IMR-90 (cell line): ENCODE measurements around the gene GARS1. TPM values are rescaled to one million over a fixed set of nuclear protein-coding genes. Genes with fewer than 3 reads are reported as not detected.

Source experiments
- ATAC-seq: fragments of 200-7000 bp; cut with Tn5 transposase; 2 replicates; pipeline ENCODE4 v1.9.1; 2020; ENCODE audit warnings: low read depth, mild to moderate bottlenecking, moderate library complexity
- BruUV-seq: library from RNA; stranded (reverse); fragments of 400-500 nt; replicated peaks from 2 replicates; lab custom pipeline; 2021; lab: Mats Ljungman, UMichigan
- CTCF ChIA-PET: fragments of 300-600 bp; formaldehyde crosslinking; extraction: SDS; loops from one replicate; lab custom pipeline; 2021; ENCODE audit warnings: antibody characterized with exemption; lab: Yijun Ruan, JAX
- POLR2A ChIA-PET: fragments of 300-600 bp; sonication (Branson Sonifier 250); formaldehyde crosslinking; loops from one replicate; lab custom pipeline; 2022; ENCODE audit warnings: antibody characterized with exemption; ENCODE audit not compliant: unreplicated experiment; lab: Charles Lee
- DNase-seq: peaks from one replicate; pipeline ENCODE4 v3.0.0; 2013
- H2AFZ ChIP-seq: replicated peaks from 2 replicates; pipeline ENCODE3; 2013; ENCODE audit warnings: low read length, mild to moderate bottlenecking; ENCODE audit not compliant: poor library complexity
- H2AK5ac ChIP-seq: 2 replicates; pipeline ENCODE4 v1.6.1; 2013; ENCODE audit warnings: low read depth, low read length, inconsistent platforms
- H2AK9ac ChIP-seq: replicated peaks from 2 replicates; pipeline ENCODE3; 2013; ENCODE audit warnings: mild to moderate bottlenecking, low read depth, low read length, moderate library complexity; ENCODE audit not compliant: poor library complexity
- H2BK120ac ChIP-seq: 2 replicates; pipeline ENCODE4 v1.6.1; 2013; ENCODE audit warnings: low read depth, low read length, inconsistent platforms
- H2BK15ac ChIP-seq: 3 replicates; pipeline ENCODE4 v1.6.1; 2013; ENCODE audit warnings: low read depth, low read length, inconsistent platforms
- H2BK20ac ChIP-seq: 2 replicates; pipeline ENCODE4 v1.6.1; 2013; ENCODE audit warnings: low read depth, mild to moderate bottlenecking, inconsistent platforms, low read length, moderate library complexity
- H2BK5ac ChIP-seq: 2 replicates; pipeline ENCODE4 v1.6.1; 2013; ENCODE audit warnings: mild to moderate bottlenecking, low read depth, low read length, inconsistent platforms; ENCODE audit not compliant: poor library complexity, severe bottlenecking
- H3K14ac ChIP-seq: replicated peaks from 2 replicates; pipeline ENCODE4 v1.6.1; 2013; ENCODE audit warnings: low read depth, low read length, inconsistent platforms
- H3K18ac ChIP-seq: 2 replicates; pipeline ENCODE4 v1.6.1; 2013; ENCODE audit warnings: low read depth, low read length, control low read depth
- H3K23ac ChIP-seq: 2 replicates; pipeline ENCODE4 v1.6.1; 2013; ENCODE audit warnings: low read depth, low read length, inconsistent platforms
- H3K27ac ChIP-seq: 2 replicates; pipeline ENCODE4 v1.5.1; 2013; ENCODE audit warnings: mild to moderate bottlenecking, control low read depth, low read length; ENCODE audit not compliant: insufficient read depth
- H3K27me3 ChIP-seq: 2 replicates; pipeline ENCODE4 v1.6.1; 2013; ENCODE audit warnings: low read length; ENCODE audit not compliant: control insufficient read depth, insufficient read depth
- H3K36me3 ChIP-seq: 2 replicates; pipeline ENCODE4 v1.6.1; 2013; ENCODE audit warnings: low read length, mixed read lengths; ENCODE audit not compliant: control insufficient read depth, insufficient read depth
- H3K4ac ChIP-seq: 2 replicates; pipeline ENCODE4 v1.6.1; 2013; ENCODE audit warnings: low read depth, low read length, inconsistent platforms
- H3K4me1 ChIP-seq: 2 replicates; pipeline ENCODE4 v1.6.1; 2013; ENCODE audit warnings: low read length, mixed read lengths; ENCODE audit not compliant: control insufficient read depth, insufficient read depth
- H3K4me2 ChIP-seq: 2 replicates; pipeline ENCODE4 v1.6.1; 2013; ENCODE audit warnings: low read depth, mild to moderate bottlenecking, control low read depth, low read length, moderate library complexity
- H3K4me3 ChIP-seq: 2 replicates; pipeline ENCODE4 v1.5.1; 2013; ENCODE audit warnings: low read depth, mild to moderate bottlenecking, control low read depth, low read length, moderate library complexity; ENCODE audit not compliant: insufficient read depth
- H3K56ac ChIP-seq: 2 replicates; pipeline ENCODE4 v1.6.1; 2013; ENCODE audit warnings: low read length, inconsistent platforms; ENCODE audit not compliant: insufficient read depth; ENCODE audit errors: extremely low read depth
- H3K79me1 ChIP-seq, 2 experiments: 2 replicates each; pipeline ENCODE4 v1.6.1; 2013; ENCODE audit warnings: low read length in 2 of 2, inconsistent platforms in 1 of 2, low read depth in 1 of 2
- H3K9ac ChIP-seq: 2 replicates; pipeline ENCODE4 v1.6.1; 2013; ENCODE audit warnings: low read depth, low read length, control low read depth
- H3K9me1 ChIP-seq: 2 replicates; pipeline ENCODE4 v1.6.1; 2013; ENCODE audit warnings: low read length, inconsistent platforms; ENCODE audit not compliant: insufficient read depth
- H3K9me3 ChIP-seq: 2 replicates; pipeline ENCODE4 v1.6.1; 2013; ENCODE audit warnings: low read length; ENCODE audit not compliant: control insufficient read depth, insufficient read depth
- H4K20me1 ChIP-seq: 2 replicates; pipeline ENCODE4 v1.6.1; 2013; ENCODE audit warnings: low read length, inconsistent platforms; ENCODE audit not compliant: insufficient read depth
- H4K5ac ChIP-seq: 2 replicates; pipeline ENCODE4 v1.6.1; 2013; ENCODE audit warnings: mild to moderate bottlenecking, low read depth, low read length, control low read depth
- H4K8ac ChIP-seq, 2 experiments: 2 replicates each; pipeline ENCODE4 v1.6.1; 2013; ENCODE audit warnings: low read depth in 2 of 2, low read length in 2 of 2, control low read depth in 1 of 2, inconsistent platforms in 1 of 2
- H4K91ac ChIP-seq: 2 replicates; pipeline ENCODE4 v1.6.1; 2013; ENCODE audit warnings: low read depth, low read length, inconsistent platforms; ENCODE audit not compliant: insufficient read depth
- BHLHE40 ChIP-seq: fragments of 150-350 bp; IDR thresholded peaks from 2 replicates; pipeline ENCODE4 v1.6.1; 2016; ENCODE audit warnings: mild to moderate bottlenecking, low read depth, low read length
- CEBPB ChIP-seq: IDR thresholded peaks from 2 replicates; pipeline ENCODE4 v1.6.1; 2012; ENCODE audit warnings: low read depth, low read length, improper control_type of control experiment
- CHD1 ChIP-seq: IDR thresholded peaks from 2 replicates; pipeline ENCODE4 v1.6.1; 2012; ENCODE audit warnings: low read depth, low read length, improper control_type of control experiment
- FOS ChIP-seq: fragments of 150-350 bp; IDR thresholded peaks from 2 replicates; pipeline ENCODE4 v1.6.1; 2016; ENCODE audit warnings: low read depth, low read length
- MAFK ChIP-seq: IDR thresholded peaks from 2 replicates; pipeline ENCODE4 v1.6.1; 2012; ENCODE audit warnings: low read depth, low read length, improper control_type of control experiment
- MAZ ChIP-seq: IDR thresholded peaks from 2 replicates; pipeline ENCODE4 v1.6.1; 2012; ENCODE audit warnings: low read depth, mild to moderate bottlenecking, low read length, improper control_type of control experiment, moderate library complexity, borderline replicate concordance
- MXI1 ChIP-seq: IDR thresholded peaks from 2 replicates; pipeline ENCODE4 v1.6.1; 2012; ENCODE audit warnings: low read depth, mild to moderate bottlenecking, low read length, moderate library complexity, borderline replicate concordance
- NFE2L2 ChIP-seq: fragments of 150-350 bp; IDR thresholded peaks from 2 replicates; pipeline ENCODE4 v1.6.1; 2016; ENCODE audit warnings: low read depth, mild to moderate bottlenecking, low read length
- POLR2A ChIP-seq: IDR thresholded peaks from 2 replicates; pipeline ENCODE4 v1.6.1; 2012; ENCODE audit warnings: mild to moderate bottlenecking, low read depth, low read length
- RAD21 ChIP-seq: IDR thresholded peaks from 2 replicates; pipeline ENCODE4 v1.6.1; 2012; ENCODE audit warnings: low read length, improper control_type of control experiment
- RCOR1 ChIP-seq: IDR thresholded peaks from 2 replicates; pipeline ENCODE4 v1.6.1; 2012; ENCODE audit warnings: mild to moderate bottlenecking, low read length, improper control_type of control experiment; ENCODE audit not compliant: insufficient replicate concordance
- RFX5 ChIP-seq: IDR thresholded peaks from 2 replicates; pipeline ENCODE4 v1.8.0; 2012; ENCODE audit warnings: low read depth, mild to moderate bottlenecking, low read length, moderate library complexity
- SMC3 ChIP-seq: fragments of 150-350 bp; IDR thresholded peaks from 2 replicates; pipeline ENCODE4 v1.6.1; 2016; ENCODE audit warnings: low read depth, mild to moderate bottlenecking, antibody characterized with exemption, low read length, moderate library complexity
- WGBS, 2 experiments: methylation state at CpG; one replicate each; pipeline versions ENCODE4 v1.1.5 to v1.1.7; 2013; ENCODE audit warnings: missing lambda C conversion rate in 2 of 2; ENCODE audit not compliant: insufficient read length in 1 of 2; ENCODE audit errors: extremely low coverage in 2 of 2; 5-methylcytosine and 5-hydroxymethylcytosine counted together
- dilution Hi-C: fragments of 300-500 bp; cut with HindIII; formaldehyde crosslinking; loops from one replicate; pipeline ENCODE4 v1.14.3; 2018; ENCODE audit warnings: low sequenced_read_pairs; ENCODE audit not compliant: unreplicated experiment
- in situ Hi-C: fragments of 300-500 bp; cut with MboI; formaldehyde crosslinking; loops from 3 replicates; pipeline ENCODE4 v1.14.3; 2019; ENCODE audit warnings: low sequenced_read_pairs, inconsistent platforms, mixed read lengths
- intact Hi-C: fragments of 100-400 bp; cut with micrococcal nuclease; formaldehyde crosslinking; loops from 2 replicates; pipeline ENCODE4 v1.10.0; 2022
- polyA plus RNA-seq, 3 experiments: library from polyadenylated mRNA; depleted of rRNA; stranded (reverse); fragments of >200 nt; gene quantifications; 2 replicates each; pipeline ENCODE4 v1.2.3, GENCODE V29; 2012; ENCODE audit warnings: low replicate concordance in 1 of 3
- total RNA-seq: library from RNA; depleted of rRNA; stranded (reverse); fragments of >200 nt; gene quantifications from 2 replicates; pipeline ENCODE4 v1.2.3, GENCODE V29; 2012
- TF ChIP-seq, protein P1 (sequence below): fragments of 150-350 bp; IDR thresholded peaks from 2 replicates; pipeline ENCODE4 v1.6.1; 2017; ENCODE audit warnings: mild to moderate bottlenecking, antibody characterized with exemption, low read length, low read depth
- TF ChIP-seq, protein P2 (sequence below): conservative IDR thresholded peaks from 2 replicates; pipeline ENCODE4 v1.5.1; 2012; ENCODE audit warnings: mild to moderate bottlenecking, low read depth, low read length, improper control_type of control experiment
- TF ChIP-seq, protein P3 (sequence below): fragments of 150-350 bp; IDR thresholded peaks from 2 replicates; pipeline ENCODE4 v1.6.1; 2016; ENCODE audit warnings: low read depth, mild to moderate bottlenecking, low read length, moderate library complexity, borderline replicate concordance

The GARS1 gene
- total and polyA plus RNA-seq, 2 of the 4 experiments (the other 2 are of a cell fraction) = 105 to 551 TPM

GRCh38 chr7:30679664-30680063, 85.0 kb downstream of the GARS1 start:
- Histone ChIP-seq H3K9ac (no peak overlapping the region), H3K27me3 (peaks cover 89% of the 10 kb centered on the region), H3K36me3 (no peaks in the 10 kb centered on the region), H2BK120ac (no peak overlapping the region), H2BK5ac (no peak overlapping the region), H3K18ac (no peak overlapping the region), H2AFZ (no peak overlapping the region), H4K8ac (no peak overlapping the region), H4K91ac (no peak overlapping the region), H3K9me3 (no peaks in the 10 kb centered on the region), H4K5ac (no peak overlapping the region), H2AK9ac (no peak overlapping the region), H3K56ac (no peak overlapping the region), H3K4me2 (no peak overlapping the region), H2AK5ac (no peak overlapping the region), H2BK15ac (no peak overlapping the region), H3K79me1 (no peaks in the 10 kb centered on the region), H2BK20ac (no peak overlapping the region), H3K9me1 (no peaks in the 10 kb centered on the region; the same call in 1 of the 2 replicates), H3K27ac (no peak overlapping the region), H4K20me1 (no peaks in the 10 kb centered on the region), H3K4me1 (no peaks in the 10 kb centered on the region), H3K4me3 (no peak overlapping the region), H3K23ac (no peak overlapping the region), H3K4ac (no peak overlapping the region), H3K14ac (no peak overlapping the region)
- no peak for DNase-seq
- ATAC-seq = no peak
- dilution Hi-C loops (no loop called here), intact Hi-C loops (no loop called here), in situ Hi-C loops (no loop called here)
- ChIA-PET CTCF (no interaction called here), POLR2A (no interaction called here)
- TF ChIP-seq, protein P1, sequence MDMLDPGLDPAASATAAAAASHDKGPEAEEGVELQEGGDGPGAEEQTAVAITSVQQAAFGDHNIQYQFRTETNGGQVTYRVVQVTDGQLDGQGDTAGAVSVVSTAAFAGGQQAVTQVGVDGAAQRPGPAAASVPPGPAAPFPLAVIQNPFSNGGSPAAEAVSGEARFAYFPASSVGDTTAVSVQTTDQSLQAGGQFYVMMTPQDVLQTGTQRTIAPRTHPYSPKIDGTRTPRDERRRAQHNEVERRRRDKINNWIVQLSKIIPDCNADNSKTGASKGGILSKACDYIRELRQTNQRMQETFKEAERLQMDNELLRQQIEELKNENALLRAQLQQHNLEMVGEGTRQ = no peak
- TF ChIP-seq RFX5 (no peak), MAFK (no peak), SMC3 (no peak), CEBPB (no peak), CHD1 (no peak), BHLHE40 (no peak), MAZ (no peak), NFE2L2 (no peak), MXI1 (no peak), RCOR1 (no peak), POLR2A (no peak), RAD21 (no peak), FOS (no peak)
- TF ChIP-seq, protein P2, sequence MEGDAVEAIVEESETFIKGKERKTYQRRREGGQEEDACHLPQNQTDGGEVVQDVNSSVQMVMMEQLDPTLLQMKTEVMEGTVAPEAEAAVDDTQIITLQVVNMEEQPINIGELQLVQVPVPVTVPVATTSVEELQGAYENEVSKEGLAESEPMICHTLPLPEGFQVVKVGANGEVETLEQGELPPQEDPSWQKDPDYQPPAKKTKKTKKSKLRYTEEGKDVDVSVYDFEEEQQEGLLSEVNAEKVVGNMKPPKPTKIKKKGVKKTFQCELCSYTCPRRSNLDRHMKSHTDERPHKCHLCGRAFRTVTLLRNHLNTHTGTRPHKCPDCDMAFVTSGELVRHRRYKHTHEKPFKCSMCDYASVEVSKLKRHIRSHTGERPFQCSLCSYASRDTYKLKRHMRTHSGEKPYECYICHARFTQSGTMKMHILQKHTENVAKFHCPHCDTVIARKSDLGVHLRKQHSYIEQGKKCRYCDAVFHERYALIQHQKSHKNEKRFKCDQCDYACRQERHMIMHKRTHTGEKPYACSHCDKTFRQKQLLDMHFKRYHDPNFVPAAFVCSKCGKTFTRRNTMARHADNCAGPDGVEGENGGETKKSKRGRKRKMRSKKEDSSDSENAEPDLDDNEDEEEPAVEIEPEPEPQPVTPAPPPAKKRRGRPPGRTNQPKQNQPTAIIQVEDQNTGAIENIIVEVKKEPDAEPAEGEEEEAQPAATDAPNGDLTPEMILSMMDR = no peak
- TF ChIP-seq, protein P3, sequence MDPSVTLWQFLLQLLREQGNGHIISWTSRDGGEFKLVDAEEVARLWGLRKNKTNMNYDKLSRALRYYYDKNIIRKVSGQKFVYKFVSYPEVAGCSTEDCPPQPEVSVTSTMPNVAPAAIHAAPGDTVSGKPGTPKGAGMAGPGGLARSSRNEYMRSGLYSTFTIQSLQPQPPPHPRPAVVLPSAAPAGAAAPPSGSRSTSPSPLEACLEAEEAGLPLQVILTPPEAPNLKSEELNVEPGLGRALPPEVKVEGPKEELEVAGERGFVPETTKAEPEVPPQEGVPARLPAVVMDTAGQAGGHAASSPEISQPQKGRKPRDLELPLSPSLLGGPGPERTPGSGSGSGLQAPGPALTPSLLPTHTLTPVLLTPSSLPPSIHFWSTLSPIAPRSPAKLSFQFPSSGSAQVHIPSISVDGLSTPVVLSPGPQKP = no peak
- no TSS peak for BruUV-seq
- WGBS, 2 experiments = no CpG with 5 or more reads among the region's 2 CpGs
